ENCODE measurements around the gene CNTNAP4. TPM values are rescaled to one million over a fixed set of nuclear protein-coding genes. Genes with fewer than 3 reads are reported as not detected.

Gene CNTNAP4
- total RNA-seq, 1 experiment from 2014 or later = not detected

DNA sequence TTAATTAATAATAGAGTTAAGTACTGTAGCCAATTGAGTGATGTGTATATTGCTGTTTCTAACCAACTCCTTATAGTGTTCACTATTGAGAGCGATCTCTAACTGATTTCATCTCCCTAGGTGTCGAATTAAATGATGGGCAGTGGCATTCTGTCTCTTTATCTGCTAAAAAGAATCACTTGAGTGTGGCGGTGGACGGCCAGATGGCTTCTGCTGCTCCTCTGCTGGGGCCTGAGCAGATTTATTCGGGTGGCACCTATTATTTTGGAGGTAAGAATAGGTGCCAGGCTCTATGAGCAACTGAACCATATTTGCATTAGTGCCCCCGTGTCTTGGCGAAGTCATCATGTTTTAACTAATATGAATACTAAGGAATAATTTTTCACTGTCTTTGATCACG, 184.6 kb downstream of the CNTNAP4 start:
- H3K79me1 ChIP-seq (ENCODE audit: insufficient read depth, low read depth, low read length, poor library complexity, severe bottlenecking) = no peaks in the 10 kb centered on the region
- no peak overlapping the region for H4K91ac ChIP-seq (ENCODE audit: insufficient read length, low read depth, low read length)
- H2AFZ ChIP-seq (ENCODE audit: low read length) = no peak overlapping the region
- H3K9ac ChIP-seq (ENCODE audit: extremely low read depth, insufficient read length, low read length) = no peak overlapping the region
- H3K79me2 ChIP-seq (ENCODE audit: insufficient read depth, low read length) = no peaks in the 10 kb centered on the region
- Mint-ChIP-seq H3K36me3 (ENCODE audit: insufficient read depth in 1 of 3, low read depth in 3 of 3) (no peaks in the 10 kb centered on the region), H3K4me3 (no peak overlapping the region), H3K27ac (no peak overlapping the region), H3K9me3 (no peaks in the 10 kb centered on the region), H3K27me3 (ENCODE audit: low read depth) (peaks cover 56% of the 10 kb centered on the region), H3K4me1 (no peaks in the 10 kb centered on the region)
- no peak overlapping the region for H4K5ac ChIP-seq (ENCODE audit: insufficient read length, low read depth, low read length)
- no peak overlapping the region for H3K4me2 ChIP-seq (ENCODE audit: insufficient read depth, insufficient read length, low read length)
- H3K4ac ChIP-seq (ENCODE audit: low read depth, low read length) = no peak overlapping the region
- no peak overlapping the region for H3K56ac ChIP-seq (ENCODE audit: insufficient read length, low read depth, low read length)
- no peak overlapping the region for H2BK120ac ChIP-seq (ENCODE audit: low read depth, low read length, poor library complexity, severe bottlenecking)
- no peaks in the 10 kb centered on the region for H3K4me1 ChIP-seq (ENCODE audit: insufficient read depth, low read length)
- no peak overlapping the region for H2BK12ac ChIP-seq (ENCODE audit: insufficient read length, low read depth, low read length)
- no peak overlapping the region for H3T11ph ChIP-seq (ENCODE audit: low read length)
- TF ChIP-seq, protein P1, sequence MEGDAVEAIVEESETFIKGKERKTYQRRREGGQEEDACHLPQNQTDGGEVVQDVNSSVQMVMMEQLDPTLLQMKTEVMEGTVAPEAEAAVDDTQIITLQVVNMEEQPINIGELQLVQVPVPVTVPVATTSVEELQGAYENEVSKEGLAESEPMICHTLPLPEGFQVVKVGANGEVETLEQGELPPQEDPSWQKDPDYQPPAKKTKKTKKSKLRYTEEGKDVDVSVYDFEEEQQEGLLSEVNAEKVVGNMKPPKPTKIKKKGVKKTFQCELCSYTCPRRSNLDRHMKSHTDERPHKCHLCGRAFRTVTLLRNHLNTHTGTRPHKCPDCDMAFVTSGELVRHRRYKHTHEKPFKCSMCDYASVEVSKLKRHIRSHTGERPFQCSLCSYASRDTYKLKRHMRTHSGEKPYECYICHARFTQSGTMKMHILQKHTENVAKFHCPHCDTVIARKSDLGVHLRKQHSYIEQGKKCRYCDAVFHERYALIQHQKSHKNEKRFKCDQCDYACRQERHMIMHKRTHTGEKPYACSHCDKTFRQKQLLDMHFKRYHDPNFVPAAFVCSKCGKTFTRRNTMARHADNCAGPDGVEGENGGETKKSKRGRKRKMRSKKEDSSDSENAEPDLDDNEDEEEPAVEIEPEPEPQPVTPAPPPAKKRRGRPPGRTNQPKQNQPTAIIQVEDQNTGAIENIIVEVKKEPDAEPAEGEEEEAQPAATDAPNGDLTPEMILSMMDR (conservative IDR thresholded peaks at IDR 0.05) = no peak
- no CpG with 5 or more reads among the region's 8 CpGs for WGBS (ENCODE audit: extremely low coverage, insufficient read length, low lambda C conversion rate)
- no peak overlapping the region for H3K23ac ChIP-seq (ENCODE audit: insufficient read length, low read depth, low read length)
- DNase-seq = no peak
- no peaks in the 10 kb centered on the region for H3K9me3 ChIP-seq (ENCODE audit: control insufficient read depth, low read depth, low read length)
- no peaks in the 10 kb centered on the region for H3K23me2 ChIP-seq (ENCODE audit: insufficient read length, low read depth, low read length, poor library complexity, severe bottlenecking)
- no peak overlapping the region for H2BK15ac ChIP-seq (ENCODE audit: low read depth, low read length)
- H2BK20ac ChIP-seq (ENCODE audit: low read depth, low read length, poor library complexity, severe bottlenecking) = no peak overlapping the region
- H3K27ac ChIP-seq (ENCODE audit: insufficient read length, low read depth, low read length) = no peak overlapping the region
- no peaks in the 10 kb centered on the region for H3K27me3 ChIP-seq (ENCODE audit: insufficient read depth, low read length)
- H3K18ac ChIP-seq (ENCODE audit: insufficient read length, low read depth, low read length) = no peak overlapping the region
- H2AK5ac ChIP-seq (ENCODE audit: insufficient read length, low read length) = no peak overlapping the region
- no peaks in the 10 kb centered on the region for H4K20me1 ChIP-seq (ENCODE audit: control insufficient read depth, insufficient read depth, insufficient read length)
- H3K14ac ChIP-seq (ENCODE audit: insufficient read depth, low read length) = no peak overlapping the region
- H4K8ac ChIP-seq (replicated peaks; ENCODE audit: insufficient read length, low read depth, low read length) = no peak overlapping the region
- H2BK5ac ChIP-seq (ENCODE audit: insufficient read length, low read length) = no peak overlapping the region

All from H9 (cell line).